HG03354 (cell line): ENCODE measurements around the gene CPNE2.
A peak's percentile ranks its signal among the peaks of the same experiment; 100 is the strongest.
"Not testable (repeated sequence)": the region's sequence is repeated elsewhere in the genome, so short reads cannot be mapped to it uniquely, and the experiment has no call there.

ENCODE experiments used
- ATAC-seq: cut with Tn5 transposase; IDR thresholded peaks from one replicate; pipeline ENCODE4 v1.9.1; 2021; ENCODE audit warnings: mild to moderate bottlenecking; ENCODE audit not compliant: unreplicated experiment, poor library complexity, severe bottlenecking

The CPNE2 gene

DNA sequence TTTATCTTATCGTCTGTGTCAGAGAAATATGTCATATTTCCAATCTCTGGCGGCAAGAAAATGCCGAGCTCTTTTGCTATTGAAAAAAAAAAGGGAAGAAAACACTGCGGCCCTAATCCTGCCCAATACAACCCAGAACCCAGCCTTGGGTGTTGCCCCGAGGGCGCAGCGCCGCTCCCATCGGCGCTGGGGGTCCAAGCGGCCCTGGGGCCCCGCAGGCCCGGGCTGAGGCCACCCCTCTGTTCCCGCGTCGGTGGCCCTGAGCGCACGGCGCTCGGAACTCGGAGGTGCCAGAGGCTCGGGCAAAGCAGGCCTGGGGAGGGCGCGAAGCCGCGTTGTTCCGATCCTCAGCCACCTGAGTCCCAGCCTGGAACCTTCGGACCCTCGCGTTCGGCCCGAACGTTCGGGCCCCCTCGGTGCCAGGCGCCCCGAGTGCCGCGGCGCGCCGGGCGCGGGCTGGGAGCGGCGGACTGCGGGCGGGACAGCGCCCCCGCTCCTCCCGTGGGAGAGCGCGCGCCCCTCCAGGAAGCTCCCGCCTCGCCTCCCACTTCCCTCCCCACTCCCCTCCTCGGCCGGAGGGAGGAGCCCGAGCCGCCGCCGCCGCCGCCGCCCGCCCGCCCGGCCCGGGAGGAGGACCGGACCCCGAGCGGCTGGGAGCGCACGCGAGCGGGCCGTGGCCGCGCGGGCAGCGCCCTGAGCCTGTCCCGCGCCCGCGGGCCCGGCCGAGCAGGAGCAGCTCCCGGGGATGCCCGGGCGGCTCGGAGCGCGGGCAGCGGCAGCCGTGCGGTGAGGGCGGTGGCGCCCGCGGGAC, at the start of gene CPNE2:
Gene CPNE2, plus strand, starts transcription at position 609 of the 811 bp plus-strand sequence. CDS start 18,160 bp downstream, outside the sequence.
- ATAC-seq = no peak

DNA sequence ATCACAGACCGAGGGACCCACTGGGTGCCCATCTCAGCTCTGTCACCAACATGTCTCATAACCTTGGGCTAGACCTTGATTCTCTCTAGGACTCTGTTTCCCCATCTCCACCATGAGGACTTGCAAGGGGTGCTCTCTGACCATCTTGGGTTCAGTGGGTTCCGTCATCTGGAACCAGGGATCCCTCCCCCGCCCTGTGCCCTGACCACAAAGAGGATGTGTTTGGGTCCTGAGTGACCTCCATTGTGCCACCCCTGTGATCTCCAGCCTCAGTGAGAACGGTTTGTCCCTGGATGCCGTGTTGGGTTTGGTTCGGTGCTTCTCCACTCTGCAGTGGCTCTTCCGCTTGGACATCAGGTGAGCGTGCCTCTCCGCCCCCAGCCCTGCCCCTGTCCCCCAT, 49.1 kb upstream of the CPNE2 start:
- ATAC-seq = no peak

DNA sequence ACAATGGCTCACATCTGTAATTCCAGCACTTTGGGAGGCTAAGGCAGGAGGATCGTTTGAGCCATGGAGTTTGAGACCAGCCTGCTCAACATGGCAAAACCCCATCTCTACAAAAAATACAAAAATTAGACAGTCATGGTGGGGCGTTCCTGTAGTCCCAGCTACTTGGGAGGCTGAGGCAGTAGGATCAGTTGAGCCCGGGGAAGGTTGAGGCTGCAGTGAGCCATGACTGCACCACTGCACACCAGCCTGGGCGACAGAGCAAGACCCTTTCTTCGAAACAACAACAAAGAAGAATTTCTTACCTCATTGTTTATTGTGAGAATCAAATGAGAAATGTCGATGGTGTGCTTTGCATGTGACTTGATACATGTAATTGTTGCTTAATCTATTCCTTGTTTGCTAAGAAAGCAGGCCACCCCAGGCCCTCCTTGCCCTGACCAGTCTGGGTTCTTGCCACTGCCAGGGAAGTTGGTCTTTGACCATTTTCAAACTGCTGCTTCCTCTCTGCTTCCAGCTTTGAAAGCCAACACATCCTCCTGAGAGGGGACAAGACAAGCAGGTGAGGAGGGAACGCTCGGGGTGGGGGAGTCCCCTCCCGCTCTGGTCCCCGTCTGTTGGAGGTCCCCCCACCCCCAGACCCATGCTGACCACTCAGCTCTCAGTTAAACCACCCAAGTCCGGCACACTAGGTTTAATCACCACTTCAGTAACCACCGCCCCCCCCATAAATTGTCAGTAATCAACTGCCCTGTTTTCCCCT, 47.3 kb upstream of the CPNE2 start:
- ATAC-seq = no peak

DNA sequence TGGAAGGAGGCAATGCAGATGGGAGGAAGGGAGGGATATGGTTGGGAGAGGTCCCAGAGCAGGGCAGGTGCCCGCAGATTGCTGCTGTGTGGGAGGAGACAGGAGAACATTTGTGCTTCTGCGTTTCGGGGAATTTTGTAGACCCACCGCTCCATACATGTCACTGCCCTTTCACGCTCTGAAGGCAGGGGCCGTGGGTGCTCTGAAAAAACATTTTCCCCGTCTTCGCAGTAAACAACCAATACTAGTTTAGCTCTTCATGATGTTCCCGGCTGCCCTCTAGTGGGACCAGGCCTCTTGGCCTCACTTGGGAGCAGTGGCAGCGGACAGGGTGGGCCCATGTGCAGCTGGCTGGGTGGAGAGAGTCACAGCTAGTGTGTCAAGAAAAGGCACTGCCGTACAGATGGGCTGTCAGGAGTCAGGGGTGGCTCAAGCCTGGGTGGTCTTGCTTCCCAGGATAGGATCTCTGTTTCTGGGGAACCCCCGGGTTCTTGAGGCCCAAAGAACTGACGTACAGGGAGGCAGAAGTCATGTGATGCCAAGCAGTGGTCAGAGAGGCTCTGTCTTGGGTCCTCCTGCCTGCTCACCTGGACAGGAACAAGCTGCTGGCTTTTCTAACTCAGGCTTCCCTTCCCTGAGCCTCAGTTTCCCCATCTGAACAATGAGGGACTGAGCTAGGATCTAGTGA, 46.5 kb upstream of the CPNE2 start:
- no peak for ATAC-seq

DNA sequence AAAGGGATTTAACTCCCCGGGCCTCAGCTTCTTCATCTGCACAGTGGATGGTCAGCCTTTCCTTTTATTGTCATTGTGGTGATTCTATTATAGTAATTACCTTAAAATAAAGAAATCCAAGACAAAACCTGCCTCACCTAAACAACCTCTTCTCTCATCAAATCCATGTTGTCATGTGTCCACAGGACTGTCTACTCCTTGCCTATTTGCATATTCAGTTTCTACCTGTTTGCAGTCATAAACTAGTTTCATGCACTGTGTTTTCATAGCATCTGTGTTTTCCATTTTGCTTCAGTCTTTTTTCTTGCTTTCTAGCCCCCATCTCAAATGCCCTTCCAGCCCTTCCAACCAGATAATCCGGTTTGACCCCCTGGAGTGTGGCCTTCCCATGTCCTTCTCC, 44.3 kb upstream of the CPNE2 start:
- no peak for ATAC-seq

DNA sequence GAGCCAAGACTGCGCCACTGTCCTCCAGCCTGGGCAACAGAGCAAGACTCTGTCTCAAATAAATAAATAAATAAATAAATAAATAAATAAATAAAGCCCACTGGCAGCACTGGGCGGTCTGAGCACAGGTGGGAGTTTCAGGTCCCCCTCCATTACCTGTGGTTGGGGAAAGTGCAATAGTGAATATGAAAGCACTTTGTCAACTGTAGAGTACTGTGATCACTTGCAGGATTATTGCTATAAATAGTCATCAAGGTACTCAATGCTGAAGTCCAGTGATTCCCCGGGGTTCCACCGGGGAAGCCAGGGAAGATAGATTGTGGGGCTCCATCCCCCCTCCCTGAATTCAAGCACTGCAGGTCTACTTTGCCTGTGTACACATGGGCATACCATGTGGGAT, 42.7 kb upstream of the CPNE2 start:
- peak; percentile 62 for ATAC-seq

DNA sequence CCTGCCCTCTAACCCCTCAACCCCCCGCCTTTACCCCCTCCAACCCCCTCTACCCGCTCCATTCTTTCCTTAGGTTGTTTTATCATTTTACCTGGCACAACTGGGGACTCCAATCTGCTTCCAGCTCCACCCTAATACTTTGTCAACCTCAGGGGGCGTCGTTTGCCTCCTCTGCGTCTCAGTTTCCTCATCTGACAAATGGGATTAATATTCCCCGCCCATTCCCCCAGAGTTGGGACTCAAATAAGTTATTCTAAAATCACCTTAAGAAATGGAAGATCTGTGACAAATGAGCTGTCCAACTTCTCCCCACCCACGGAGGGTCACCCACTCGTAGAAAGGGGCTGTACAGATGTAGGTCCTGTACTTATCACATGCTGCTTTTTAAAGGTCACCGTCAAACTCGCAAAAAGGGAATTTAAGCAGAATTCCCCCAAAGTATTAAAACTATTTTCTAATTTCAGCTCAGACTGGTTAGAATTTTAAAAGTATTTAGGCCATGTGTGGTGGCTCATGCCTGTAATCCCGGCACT, 40.6 kb upstream of the CPNE2 start:
- ATAC-seq = no peak

DNA sequence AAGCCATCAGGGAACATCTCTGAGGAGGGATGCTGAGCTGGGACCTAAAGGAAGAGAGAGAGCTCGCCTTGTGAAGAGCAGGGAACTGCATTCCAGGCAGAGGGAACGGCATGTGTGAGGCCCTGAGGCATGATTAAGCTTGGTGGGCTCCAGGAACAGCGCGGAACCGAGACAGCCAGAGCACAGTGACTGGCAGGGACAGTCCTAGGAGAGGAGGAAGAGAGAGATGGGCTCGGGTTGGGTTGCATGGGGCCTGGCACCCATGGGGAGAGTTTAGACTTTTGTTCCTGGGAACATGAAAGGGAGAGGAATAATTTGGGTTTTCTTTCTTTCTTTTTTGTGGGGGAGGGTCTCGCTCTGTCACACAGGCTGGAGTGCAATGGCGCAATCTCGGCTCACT, 39.2 kb upstream of the CPNE2 start:
- no peak for ATAC-seq

DNA sequence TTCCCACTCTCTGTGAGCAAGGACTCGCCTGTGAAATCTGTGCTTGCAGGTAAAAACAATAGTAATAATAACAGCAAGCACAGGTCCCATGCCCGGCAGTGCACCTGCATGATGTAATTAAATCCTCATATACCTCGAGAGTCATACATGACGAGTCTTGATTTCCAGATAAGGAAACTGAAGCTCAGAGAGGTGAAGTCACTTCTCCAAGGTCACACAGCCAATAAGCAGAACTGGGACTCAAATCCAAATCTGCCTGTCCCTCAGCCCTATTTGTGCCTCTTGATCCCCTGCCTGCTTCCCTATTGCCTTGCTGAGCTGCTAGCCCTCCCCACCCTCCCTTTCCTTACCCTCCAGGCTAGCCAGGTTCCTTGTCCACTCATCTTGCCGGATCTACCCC, 38.0 kb upstream of the CPNE2 start:
- ATAC-seq = no peak

DNA sequence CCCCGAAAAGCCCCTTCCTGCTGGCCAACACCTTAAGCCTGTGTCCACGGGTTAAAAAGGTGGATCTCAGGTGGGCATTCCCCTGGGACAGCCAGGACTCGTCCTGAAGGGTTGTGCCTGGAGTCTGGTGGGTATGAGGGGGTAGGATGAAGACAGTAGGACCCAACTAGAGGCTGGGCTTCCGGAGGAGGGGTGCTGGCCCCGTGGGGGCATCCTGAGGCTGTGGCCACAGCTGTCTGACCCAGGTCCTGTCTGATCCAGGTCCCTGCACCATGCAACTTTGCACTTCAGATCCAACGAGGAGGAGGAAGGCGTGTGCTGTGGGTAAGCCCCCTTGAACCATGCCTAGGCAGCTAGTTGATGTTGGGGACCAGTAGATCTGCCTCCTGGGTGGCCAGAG, 37.6 kb upstream of the CPNE2 start:
- ATAC-seq = no peak

DNA sequence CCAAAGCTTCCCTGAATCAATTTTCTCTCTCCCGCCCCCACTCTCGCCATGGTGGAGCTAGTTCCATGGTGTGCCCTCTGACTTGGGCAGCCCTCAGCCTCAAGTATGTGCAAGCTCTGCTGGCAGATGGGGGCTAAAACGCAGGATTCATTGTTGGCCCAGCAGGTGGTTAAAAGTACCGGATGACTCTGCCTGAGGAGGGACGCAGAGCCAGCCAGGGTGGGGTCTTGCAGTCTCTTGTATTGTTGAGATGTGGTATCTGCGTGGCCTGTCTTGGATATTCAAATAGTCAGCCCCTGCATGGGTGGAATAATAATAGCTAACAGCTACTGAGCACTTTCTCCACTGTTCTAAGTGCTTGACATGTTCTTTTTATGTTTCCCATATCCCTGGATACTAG, 36.7 kb upstream of the CPNE2 start:
- no peak for ATAC-seq

DNA sequence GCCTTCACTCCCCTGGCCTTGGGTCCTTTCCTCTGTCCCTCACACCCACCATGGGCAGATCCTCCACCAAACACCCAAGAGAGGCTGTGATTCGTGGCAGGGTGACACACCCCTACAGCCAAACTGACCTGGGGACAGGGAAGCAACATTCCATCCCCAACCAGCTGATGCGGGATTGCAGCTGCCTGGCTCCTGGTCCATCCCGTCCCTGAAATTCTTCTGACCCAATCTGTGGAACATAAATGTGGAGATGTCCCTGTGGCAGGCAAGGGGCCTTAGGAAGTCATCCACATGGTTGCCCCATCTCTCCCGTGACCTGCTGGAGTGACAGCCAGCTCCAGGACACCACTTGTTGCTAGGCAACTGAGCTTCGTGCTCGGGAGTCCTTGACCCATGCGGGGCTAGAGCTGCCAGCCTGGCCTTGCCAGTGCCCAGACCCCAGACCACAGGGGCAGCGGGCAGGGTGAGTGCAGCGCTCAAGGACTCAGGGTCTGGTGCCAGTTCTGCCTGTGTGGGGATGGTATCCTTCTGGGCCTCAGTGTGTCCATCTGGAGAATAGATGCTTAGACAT, 34.0 kb upstream of the CPNE2 start:
- no peak for ATAC-seq

DNA sequence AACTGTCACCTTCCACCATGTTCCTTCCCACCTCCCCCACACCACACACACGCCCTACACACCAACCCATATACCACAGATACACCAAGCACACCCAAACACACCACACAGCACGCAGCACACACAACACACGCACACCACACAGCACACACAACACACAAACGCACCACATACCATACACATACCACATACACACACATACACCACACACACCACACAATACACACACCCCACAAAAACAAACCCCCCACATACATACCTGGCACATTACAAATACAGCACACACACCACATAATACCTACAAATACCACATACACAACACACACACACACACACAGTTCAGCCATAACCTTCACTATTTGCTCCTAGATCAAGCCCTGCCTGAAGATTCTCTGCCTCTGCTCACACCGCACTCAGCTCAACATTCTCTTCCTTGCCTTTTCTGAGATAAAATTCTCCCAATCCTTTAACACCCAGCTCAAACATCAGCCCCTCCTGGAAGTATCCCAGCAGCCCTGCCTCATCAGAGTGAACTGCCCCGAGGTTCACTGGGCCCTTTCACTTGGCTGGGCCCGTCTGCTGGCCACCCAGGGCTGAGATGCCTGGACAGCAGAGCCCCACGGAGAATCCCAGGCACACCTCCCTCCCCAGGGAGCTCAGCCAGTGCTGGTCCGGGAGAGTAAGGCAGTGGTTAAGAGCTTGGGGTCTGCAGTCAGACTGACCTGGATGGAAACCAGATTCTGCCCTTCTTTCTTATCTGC, 31.9 kb upstream of the CPNE2 start:
- no peak for ATAC-seq

DNA sequence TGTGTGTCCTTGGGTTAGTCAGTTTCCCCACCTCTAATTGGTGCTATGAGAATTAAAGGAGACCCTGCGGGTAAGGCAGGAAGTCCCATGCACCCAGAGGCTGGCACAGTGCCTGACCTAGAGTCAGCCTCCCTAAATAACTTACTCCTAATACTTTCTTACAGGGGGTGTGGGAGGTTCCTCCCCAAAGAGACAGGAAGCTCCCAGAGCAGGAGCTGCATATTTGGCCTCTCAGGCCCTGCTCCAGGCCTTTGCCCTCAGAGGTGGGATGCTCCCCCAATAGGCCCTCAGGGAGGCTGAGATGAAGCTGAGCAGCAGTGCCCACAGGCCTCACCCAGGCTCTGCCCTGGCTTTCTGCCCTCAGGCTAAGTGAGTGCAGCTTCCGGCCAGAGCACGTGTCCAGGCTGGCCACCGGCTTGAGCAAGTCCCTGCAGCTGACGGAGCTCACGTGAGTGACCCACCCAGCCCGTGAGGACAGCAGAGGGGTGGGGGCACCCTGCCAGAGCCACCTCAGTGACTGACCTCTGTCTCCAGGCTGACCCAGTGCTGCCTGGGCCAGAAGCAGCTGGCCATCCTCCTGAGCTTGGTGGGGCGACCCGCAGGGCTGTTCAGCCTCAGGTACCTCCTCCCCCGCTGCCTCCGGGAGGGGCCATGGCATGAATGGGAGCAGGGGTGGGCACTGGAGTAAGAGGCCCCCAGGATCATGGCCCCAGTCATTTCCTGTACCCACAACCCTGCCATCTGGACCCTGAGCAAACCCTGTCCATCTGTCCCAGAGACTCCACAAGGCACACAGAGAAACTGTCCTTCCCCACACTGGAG, 31.1 kb upstream of the CPNE2 start:
- no peak for ATAC-seq

DNA sequence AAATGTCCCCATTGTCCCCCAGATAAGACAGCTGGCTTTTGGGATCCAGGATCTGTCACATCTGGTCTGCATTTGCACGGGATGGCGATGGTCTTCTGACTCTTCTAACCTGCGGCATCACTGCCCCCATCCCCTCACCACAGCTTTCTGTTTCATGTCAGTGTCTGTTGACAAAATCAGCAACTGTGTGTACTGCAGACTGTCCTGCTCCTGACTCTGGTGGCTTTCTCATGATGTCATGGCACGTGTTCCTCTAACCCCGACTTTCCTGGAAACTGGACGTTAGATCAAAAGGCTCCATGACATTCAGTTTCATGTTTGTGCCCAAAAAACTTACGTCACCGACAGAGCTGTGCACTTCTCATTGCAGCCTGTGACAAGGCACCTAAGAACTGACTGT, 30.1 kb upstream of the CPNE2 start:
- ATAC-seq = no peak

DNA sequence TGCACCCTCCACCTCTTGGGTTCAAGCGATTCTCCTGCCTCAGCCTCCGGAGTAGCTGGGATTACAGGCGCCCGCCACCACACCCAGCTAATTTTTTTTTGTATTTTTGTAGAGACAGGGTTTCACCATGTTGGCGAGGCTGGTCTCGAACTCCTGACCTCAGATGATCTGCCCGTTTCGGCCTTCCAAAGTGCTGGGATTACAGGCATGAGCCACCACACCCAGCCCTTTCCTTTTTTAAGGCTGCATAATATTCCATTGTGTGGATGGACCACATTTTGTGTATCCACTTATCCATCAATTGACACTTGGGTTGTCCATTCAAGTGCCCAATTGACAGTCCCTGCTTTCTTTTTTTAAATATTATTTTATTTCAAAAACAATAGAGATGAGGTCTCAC, 29.2 kb upstream of the CPNE2 start:
- not testable (repeated sequence) for ATAC-seq

DNA sequence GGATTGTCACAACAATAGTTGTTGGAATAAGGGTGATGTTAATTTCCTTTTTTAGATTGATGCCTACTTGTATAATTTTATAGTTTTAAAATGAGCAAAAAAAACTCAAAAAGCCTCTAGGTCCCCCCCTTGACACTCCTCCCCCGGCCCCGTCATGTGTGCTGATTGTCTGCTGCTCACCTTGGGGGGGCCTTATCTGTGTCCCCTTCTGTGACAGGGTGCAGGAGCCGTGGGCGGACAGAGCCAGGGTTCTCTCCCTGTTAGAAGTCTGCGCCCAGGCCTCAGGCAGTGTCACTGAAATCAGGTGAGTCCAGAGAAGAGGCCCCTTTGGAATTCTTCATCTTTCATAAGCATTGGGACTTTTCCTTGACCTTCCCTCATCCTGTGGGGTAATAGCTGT, 27.4 kb upstream of the CPNE2 start:
- no peak for ATAC-seq

DNA sequence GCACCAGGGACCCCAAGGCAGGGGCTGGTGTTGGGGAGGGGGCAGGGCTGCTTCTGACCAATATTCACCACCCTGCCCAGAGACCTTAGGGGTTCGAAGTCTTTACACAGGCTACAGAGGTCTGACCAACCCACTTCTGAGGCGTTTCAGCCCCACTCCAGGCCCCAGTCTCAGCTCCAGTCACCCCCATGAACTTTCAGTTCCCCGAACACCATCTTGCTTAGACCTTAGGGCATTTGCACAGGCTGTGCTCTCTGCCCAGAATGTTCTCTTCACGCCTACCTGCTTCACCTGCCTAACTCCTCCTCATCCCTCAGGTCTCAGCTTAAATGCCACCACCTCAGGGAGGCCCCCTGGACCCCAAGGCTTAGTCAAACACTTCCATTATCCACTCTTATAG, 25.8 kb upstream of the CPNE2 start:
- ATAC-seq = no peak

DNA sequence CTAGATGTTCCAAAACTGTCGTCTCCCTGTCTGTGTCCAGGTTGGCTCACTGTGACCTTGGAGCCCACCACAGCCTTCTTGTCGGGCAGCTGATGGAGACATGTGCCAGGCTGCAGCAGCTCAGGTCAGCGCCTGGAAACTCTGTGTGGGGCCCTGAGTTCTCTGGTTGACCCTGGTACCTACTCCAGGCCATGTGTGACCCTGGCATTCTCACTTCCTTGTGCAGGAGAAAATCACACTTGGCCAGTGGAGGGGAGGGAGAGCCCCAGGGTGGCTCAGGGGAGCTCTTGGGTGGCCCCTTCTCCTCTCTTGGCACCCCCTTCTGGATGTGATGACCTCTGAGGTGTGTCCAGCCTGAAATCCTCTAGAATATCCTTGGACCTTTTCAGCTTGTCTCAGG, 25.0 kb upstream of the CPNE2 start:
- no peak for ATAC-seq
